Body of pancreas (tissue), 4 donors: Measurements from ENCODE around the gene HMCN1. TPM values are rescaled to one million over a fixed set of nuclear protein-coding genes. Genes with fewer than 3 reads are reported as not detected.

Experiments used
- ATAC-seq: fragments of 150-250 bp; one replicate; pipeline ENCODE4 v1.9.1; 2016
- DNase-seq, 4 donors: peaks; one replicate each; pipeline ENCODE4 v3.0.0-alpha.2; 2019
- H3K27ac ChIP-seq, 4 donors: fragments of 200-600 bp; sonication (generic); 1 replicate in 3 of 4; 2 replicates in 1 of 4; pipeline versions ENCODE4 v1.5.1 to v1.6.1; 2016 to 2019; ENCODE audit warnings: mild to moderate bottlenecking in 1 of 4, mixed read lengths in 1 of 4, moderate library complexity in 1 of 4
- H3K27me3 ChIP-seq, 2 donors: fragments of 200-600 bp; sonication (generic); one replicate each; pipeline ENCODE4 v1.6.0; 2016; ENCODE audit warnings: mild to moderate bottlenecking in 1 of 2
- H3K36me3 ChIP-seq, 2 donors: fragments of 200-600 bp; sonication (generic); replicated peaks in 1 of 2; 2 replicates each; pipeline ENCODE4 v1.5.1; 2016; ENCODE audit warnings: low read depth in 2 of 2; ENCODE audit not compliant: insufficient read depth in 1 of 2
- H3K4me1 ChIP-seq: fragments of 200-600 bp; sonication (generic); one replicate; pipeline ENCODE4 v1.6.0; 2016
- H3K4me3 ChIP-seq, 2 donors: fragments of 200-600 bp; sonication (generic); 1 replicate in 1 of 2; 2 replicates in 1 of 2; pipeline ENCODE4 v1.5.1; 2016 to 2019
- H3K9me3 ChIP-seq, 3 donors: fragments of 200-600 bp; sonication (generic); 1 replicate in 2 of 3; 2 replicates in 1 of 3; pipeline ENCODE4 v1.5.1; 2016
- POLR2A ChIP-seq, 3 donors: fragments of 450-650 bp; IDR thresholded peaks; one replicate each; pipeline ENCODE4 v1.6.1; 2016; ENCODE audit warnings: antibody characterized with exemption in 3 of 3, mild to moderate bottlenecking in 2 of 3
- WGBS, 2 donors: methylation state at CpG; one replicate each; pipeline ENCODE4 v1.1.5; 2017; 5-methylcytosine and 5-hydroxymethylcytosine counted together
- intact Hi-C: fragments of 100-400 bp; cut with DNase I; formaldehyde crosslinking; loops from one replicate; pipeline ENCODE4 v1.15.1; 2023
- total RNA-seq, 2 donors: library from RNA; depleted of rRNA; stranded (reverse); fragments of >200 nt; gene quantifications; one replicate each; pipeline ENCODE4 v1.1.0, GENCODE V29; 2016
- TF ChIP-seq, protein P1 (sequence below), 7 experiments: fragments of 450-650 bp in 4 of 7; fragments of 200-600 bp in 3 of 7; sonication (generic) in 3 of 7; IDR thresholded peaks; one replicate each; pipeline ENCODE4 v1.5.1; 2016 to 2019; ENCODE audit warnings: antibody characterized with exemption in 7 of 7

The HMCN1 gene
- total RNA-seq, 2 donors from 2014 or later = 2.1 to 2.3 TPM

DNA sequence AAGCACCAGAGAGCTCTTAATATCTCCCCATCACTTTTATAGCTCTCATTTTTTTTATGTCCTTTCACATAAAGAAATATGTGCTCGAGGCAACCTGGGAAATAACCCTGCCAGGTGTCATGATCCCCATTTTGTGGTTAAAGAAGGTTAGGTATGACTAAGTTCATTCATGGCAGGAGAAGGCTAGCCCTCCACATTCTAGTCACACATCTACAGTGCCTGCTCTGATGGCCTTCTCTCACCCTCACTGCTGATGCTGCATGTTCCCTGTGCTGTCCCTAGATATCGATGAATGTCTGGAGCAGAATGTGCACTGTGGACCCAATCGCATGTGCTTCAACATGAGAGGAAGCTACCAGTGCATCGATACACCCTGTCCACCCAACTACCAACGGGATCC lies 453.4 kb downstream of the HMCN1 start:
- ATAC-seq (no peak), DNase-seq (no peak)
- Histone ChIP-seq H3K36me3 (no peaks in the 10 kb centered on the region), H3K9me3 (no peaks in the 10 kb centered on the region), H3K4me3 (no peak overlapping the region), H3K27me3 (no peaks in the 10 kb centered on the region), H3K4me1 (no peaks in the 10 kb centered on the region), H3K27ac (no peak overlapping the region)
- TF ChIP-seq, protein P1, sequence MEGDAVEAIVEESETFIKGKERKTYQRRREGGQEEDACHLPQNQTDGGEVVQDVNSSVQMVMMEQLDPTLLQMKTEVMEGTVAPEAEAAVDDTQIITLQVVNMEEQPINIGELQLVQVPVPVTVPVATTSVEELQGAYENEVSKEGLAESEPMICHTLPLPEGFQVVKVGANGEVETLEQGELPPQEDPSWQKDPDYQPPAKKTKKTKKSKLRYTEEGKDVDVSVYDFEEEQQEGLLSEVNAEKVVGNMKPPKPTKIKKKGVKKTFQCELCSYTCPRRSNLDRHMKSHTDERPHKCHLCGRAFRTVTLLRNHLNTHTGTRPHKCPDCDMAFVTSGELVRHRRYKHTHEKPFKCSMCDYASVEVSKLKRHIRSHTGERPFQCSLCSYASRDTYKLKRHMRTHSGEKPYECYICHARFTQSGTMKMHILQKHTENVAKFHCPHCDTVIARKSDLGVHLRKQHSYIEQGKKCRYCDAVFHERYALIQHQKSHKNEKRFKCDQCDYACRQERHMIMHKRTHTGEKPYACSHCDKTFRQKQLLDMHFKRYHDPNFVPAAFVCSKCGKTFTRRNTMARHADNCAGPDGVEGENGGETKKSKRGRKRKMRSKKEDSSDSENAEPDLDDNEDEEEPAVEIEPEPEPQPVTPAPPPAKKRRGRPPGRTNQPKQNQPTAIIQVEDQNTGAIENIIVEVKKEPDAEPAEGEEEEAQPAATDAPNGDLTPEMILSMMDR (IDR thresholded peaks at IDR 0.05) = no peak
- TF ChIP-seq POLR2A (IDR thresholded peaks at IDR 0.05) = no peak
- WGBS, 2 donors = 73 to 79% methylated on average over 5 of the region's 5 CpGs
- intact Hi-C loops = no loop called here

DNA sequence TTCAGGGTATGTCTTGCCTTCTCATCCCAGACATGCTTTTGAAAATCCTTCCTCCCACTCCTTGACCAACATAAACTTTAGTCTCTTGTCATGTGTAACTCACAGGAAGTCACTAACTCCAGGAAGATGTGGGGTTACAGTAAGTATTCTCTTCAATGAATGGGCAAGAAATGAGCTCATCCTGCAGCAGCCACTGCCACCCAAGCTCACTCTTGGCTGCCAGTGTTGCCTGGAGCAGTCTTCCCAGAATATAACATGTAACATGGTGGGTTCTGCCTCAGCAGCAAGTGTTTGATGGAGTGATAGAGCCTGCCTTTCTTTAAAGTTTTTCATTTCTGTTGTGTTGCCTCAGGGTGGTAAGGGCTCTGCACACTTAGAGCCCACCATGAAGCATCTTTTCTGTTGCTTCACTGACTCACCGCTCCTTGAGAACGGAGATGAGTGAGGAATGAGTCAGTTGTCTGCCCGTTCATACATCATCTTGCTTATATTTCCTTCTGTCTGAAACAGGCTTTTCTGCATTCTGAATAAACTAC lies 453.9 kb downstream of the HMCN1 start:
- intact Hi-C loops = no loop called here
- no peaks in the 10 kb centered on the region for H3K9me3 ChIP-seq
- TF ChIP-seq, protein P1 (IDR thresholded peaks at IDR 0.05) = no peak
- TF ChIP-seq POLR2A (IDR thresholded peaks at IDR 0.05) = no peak
- H3K27ac ChIP-seq = no peak overlapping the region
- DNase-seq = no peak
- no peaks in the 10 kb centered on the region for H3K27me3 ChIP-seq
- H3K4me1 ChIP-seq = no peaks in the 10 kb centered on the region
- no peaks in the 10 kb centered on the region for H3K36me3 ChIP-seq
- no peak overlapping the region for H3K4me3 ChIP-seq
- 71 to 72% methylated on average over 3 of the region's 3 CpGs for WGBS, 2 donors
- no peak for ATAC-seq

DNA sequence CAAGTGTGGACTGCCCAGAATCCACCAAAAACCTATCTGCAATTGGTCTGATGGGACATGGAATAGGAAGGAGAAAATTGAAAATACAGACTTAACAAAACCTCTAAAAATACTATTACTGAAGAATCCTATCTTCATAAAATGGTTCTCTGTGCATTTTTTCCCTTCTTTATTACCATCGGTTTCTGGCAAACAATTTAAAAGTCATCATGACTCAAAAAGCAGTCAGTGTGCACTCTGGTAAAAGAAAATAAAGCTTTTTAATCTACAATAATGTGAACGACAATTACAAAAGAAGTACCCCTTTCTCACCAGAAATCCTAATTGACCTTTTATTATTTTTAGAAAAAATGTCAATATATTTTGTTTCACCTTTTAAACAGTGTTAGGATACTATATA lies 454.5 kb downstream of the HMCN1 start:
- intact Hi-C loops = no loop called here
- Histone ChIP-seq H3K4me1 (no peaks in the 10 kb centered on the region), H3K4me3 (no peak overlapping the region), H3K36me3 (no peaks in the 10 kb centered on the region), H3K27me3 (no peaks in the 10 kb centered on the region), H3K9me3 (no peaks in the 10 kb centered on the region), H3K27ac (no peak overlapping the region)
- ATAC-seq = no peak
- TF ChIP-seq, protein P1 (IDR thresholded peaks at IDR 0.05) = no peak
- TF ChIP-seq POLR2A (IDR thresholded peaks at IDR 0.05) = no peak
- WGBS, 2 donors = 70 to 74% methylated on average over 2 of the region's 2 CpGs
- DNase-seq = no peak

DNA sequence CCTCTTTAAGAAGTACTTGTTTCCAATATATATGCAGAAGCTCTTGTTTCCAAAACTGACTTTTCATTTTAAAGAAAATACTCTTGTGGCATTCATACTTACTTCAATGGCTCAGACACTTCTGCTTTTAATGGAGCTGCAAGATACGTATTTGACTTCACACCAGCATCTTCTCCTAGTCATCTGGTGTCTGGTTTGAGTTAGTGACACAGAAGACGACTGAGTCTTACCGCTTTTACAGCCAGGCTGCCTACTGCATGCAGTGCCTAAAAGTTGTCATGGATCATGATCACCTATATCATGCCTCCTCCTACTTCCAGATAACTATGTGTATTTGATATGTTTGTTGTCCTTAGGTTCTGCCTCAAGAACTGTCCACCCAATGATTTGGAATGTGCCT lies 455.0 kb downstream of the HMCN1 start:
- Histone ChIP-seq H3K4me3 (no peak overlapping the region), H3K9me3 (no peaks in the 10 kb centered on the region), H3K27me3 (no peaks in the 10 kb centered on the region), H3K36me3 (no peaks in the 10 kb centered on the region), H3K27ac (no peak overlapping the region), H3K4me1 (no peaks in the 10 kb centered on the region)
- no peak for ATAC-seq
- intact Hi-C loops = no loop called here
- no peak for DNase-seq
- WGBS, 2 donors = 71 to 90% methylated on average over 3 of the region's 3 CpGs
- TF ChIP-seq, protein P1 (IDR thresholded peaks at IDR 0.05) = no peak
- TF ChIP-seq POLR2A (IDR thresholded peaks at IDR 0.05) = no peak

DNA sequence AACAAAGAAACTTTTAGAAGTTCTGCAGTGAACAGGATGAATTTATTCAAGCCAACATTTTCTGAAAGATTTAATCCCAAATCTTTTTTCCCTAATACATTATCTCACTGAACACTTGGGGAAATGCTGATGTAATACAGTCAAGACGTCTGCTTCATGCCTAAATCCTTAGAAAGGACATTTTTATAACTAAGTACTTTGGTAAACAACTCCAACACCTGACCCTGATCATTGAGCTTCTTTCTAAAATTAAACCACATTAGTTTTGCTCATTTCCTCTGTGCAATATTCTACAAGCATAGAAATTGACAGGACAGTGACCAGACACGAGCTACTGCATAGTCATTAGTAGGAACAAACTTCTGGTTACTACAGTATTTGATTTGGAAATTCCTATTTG lies 457.3 kb downstream of the HMCN1 start:
- intact Hi-C loops = no loop called here
- no peak for ATAC-seq

More for the DNA sequence above, 457.3 kb downstream of the HMCN1 start:
- no peak for DNase-seq
- Histone ChIP-seq H3K9me3 (no peaks in the 10 kb centered on the region), H3K4me3 (no peak overlapping the region), H3K27me3 (no peaks in the 10 kb centered on the region), H3K4me1 (no peaks in the 10 kb centered on the region), H3K27ac (no peak overlapping the region), H3K36me3 (no peaks in the 10 kb centered on the region)
- TF ChIP-seq, protein P1 (IDR thresholded peaks at IDR 0.05) = no peak
- no peak for TF ChIP-seq POLR2A (IDR thresholded peaks at IDR 0.05)
- 48 to 50% methylated on average over 2 of the region's 2 CpGs for WGBS, 2 donors
